ENCODE data around the gene EIF2A. TPM values are rescaled to one million over a fixed set of nuclear protein-coding genes. Genes with fewer than 3 reads are reported as not detected.

The EIF2A gene
- total and polyA plus RNA-seq, 9 of the 15 experiments (the other 6 are each of a cell fraction or from before 2014, with no cell fraction given): 106 to 192 (median 168) TPM

GRCh38 chr3:150567328-150567727, 20.7 kb downstream of the EIF2A start:
- no peak overlapping the region for H3K4me2 ChIP-seq (ENCODE audit: insufficient read depth, low read length)
- intact Hi-C loops (cut with micrococcal nuclease): no loop called here
- no peaks in the 10 kb centered on the region for H4K20me1 ChIP-seq (replicated peaks; ENCODE audit: control insufficient read depth, insufficient read depth, low read length)
- H3K27ac ChIP-seq (ENCODE audit: extremely low read depth, low read depth, low read length): no peak overlapping the region
- H3K36me3 ChIP-seq (ENCODE audit: control insufficient read depth, insufficient read depth, low read length): peaks cover 93% of the 10 kb centered on the region
- DNase-seq (ENCODE audit: extremely low read depth in 1 of 4, low spot score in 3 of 4) (no peak), FAIRE-seq (no peak), ATAC-seq (peak; percentile 54)
- BruUV-seq (replicated peaks): no TSS peak
- no peak overlapping the region for H2AFZ ChIP-seq (ENCODE audit: low read depth, low read length)
- in situ Hi-C loops (cut with MboI): no loop called here
- no peaks in the 10 kb centered on the region for H3K9me3 ChIP-seq (replicated peaks; ENCODE audit: control insufficient read depth, insufficient read depth, low read depth, low read length)
- ChIA-PET CTCF (ENCODE audit: low intra/inter-chr PET ratio) (no interaction called here), POLR2A (interaction anchor here (1.2 to 1.5 kb wide), 3 partner anchors 10 to 21 kb away, joined by 3 to 4 read pairs (median 3); no protein-coding TSS in a partner anchor)
- H3K27me3 ChIP-seq (ENCODE audit: control insufficient read depth in 2 of 2, insufficient read depth in 2 of 2, low read length in 2 of 2): no peaks in the 10 kb centered on the region
- no peaks in the 10 kb centered on the region for H3K9me1 ChIP-seq (ENCODE audit: control insufficient read depth, insufficient read depth, low read length)
- H3K9ac ChIP-seq (ENCODE audit: insufficient read depth in 1 of 2, low read depth in 2 of 2, low read length in 2 of 2): no peak overlapping the region
- 100% methylated on average over 1 of the region's 1 CpG for WGBS (ENCODE audit: insufficient coverage, low coverage, missing lambda C conversion rate)
- H3K4me3 ChIP-seq: no peak overlapping the region
- no peaks in the 10 kb centered on the region for H3K4me1 ChIP-seq (replicated peaks in 1 of 2; ENCODE audit: control insufficient read depth in 2 of 2, insufficient read depth in 2 of 2, low read length in 2 of 2)
- no peaks in the 10 kb centered on the region for H3K79me2 ChIP-seq (ENCODE audit: control insufficient read depth, insufficient read depth, low read length)
- TF ChIP-seq MLLT1 (IDR thresholded peaks at IDR 0.05) (no peak), GTF2E2 (tag; IDR thresholded peaks at IDR 0.05) (no peak), GTF2A2 (tag; IDR thresholded peaks at IDR 0.05) (no peak), TSC22D4 (tag; IDR thresholded peaks at IDR 0.05) (no peak), PHTF2 (CRISPR knock-in tag; IDR thresholded peaks at IDR 0.05) (no peak), SPI1 (IDR thresholded peaks at IDR 0.05; ENCODE audit: borderline replicate concordance, low read depth, low read length) (no peak), ZNF3 (CRISPR knock-in tag; IDR thresholded peaks at IDR 0.05) (no peak), YY1 (IDR thresholded peaks at IDR 0.05; ENCODE audit: borderline replicate concordance in 1 of 3, control insufficient read depth in 1 of 3, extremely low read depth in 1 of 3, insufficient read depth in 3 of 3, insufficient read length in 1 of 3, insufficient replicate concordance in 2 of 3, low read depth in 1 of 3, low read length in 2 of 3) (no peak), SMAD4 (CRISPR knock-in tag; conservative IDR thresholded peaks at IDR 0.05) (no peak), RBM22 (IDR thresholded peaks at IDR 0.05; ENCODE audit: low read depth, low read length, poor library complexity, severe bottlenecking) (no peak), ZNF584 (CRISPR knock-in tag; IDR thresholded peaks at IDR 0.05; ENCODE audit: low read depth) (no peak), RBBP5 (IDR thresholded peaks at IDR 0.05; ENCODE audit: borderline replicate concordance, insufficient read depth, low read length, poor library complexity, severe bottlenecking) (no peak), THRA (IDR thresholded peaks at IDR 0.05) (no peak), FOSL1 (tag; conservative IDR thresholded peaks at IDR 0.05) (no peak), NBN (IDR thresholded peaks at IDR 0.05; ENCODE audit: low read depth) (no peak), ZNF57 (CRISPR knock-in tag; IDR thresholded peaks at IDR 0.05) (no peak), CHCHD3 (CRISPR knock-in tag; IDR thresholded peaks at IDR 0.05) (no peak), RAD51 (IDR thresholded peaks at IDR 0.05; ENCODE audit: borderline replicate concordance, low read depth) (no peak)
